ENCODE data around the gene PCID2. TPM values are rescaled to one million over a fixed set of nuclear protein-coding genes. Genes with fewer than 3 reads are reported as not detected.

PCID2 gene
- total RNA-seq, 6 donors from 2014 or later, result 30.7 to 62.5 (median 37.1) TPM

DNA sequence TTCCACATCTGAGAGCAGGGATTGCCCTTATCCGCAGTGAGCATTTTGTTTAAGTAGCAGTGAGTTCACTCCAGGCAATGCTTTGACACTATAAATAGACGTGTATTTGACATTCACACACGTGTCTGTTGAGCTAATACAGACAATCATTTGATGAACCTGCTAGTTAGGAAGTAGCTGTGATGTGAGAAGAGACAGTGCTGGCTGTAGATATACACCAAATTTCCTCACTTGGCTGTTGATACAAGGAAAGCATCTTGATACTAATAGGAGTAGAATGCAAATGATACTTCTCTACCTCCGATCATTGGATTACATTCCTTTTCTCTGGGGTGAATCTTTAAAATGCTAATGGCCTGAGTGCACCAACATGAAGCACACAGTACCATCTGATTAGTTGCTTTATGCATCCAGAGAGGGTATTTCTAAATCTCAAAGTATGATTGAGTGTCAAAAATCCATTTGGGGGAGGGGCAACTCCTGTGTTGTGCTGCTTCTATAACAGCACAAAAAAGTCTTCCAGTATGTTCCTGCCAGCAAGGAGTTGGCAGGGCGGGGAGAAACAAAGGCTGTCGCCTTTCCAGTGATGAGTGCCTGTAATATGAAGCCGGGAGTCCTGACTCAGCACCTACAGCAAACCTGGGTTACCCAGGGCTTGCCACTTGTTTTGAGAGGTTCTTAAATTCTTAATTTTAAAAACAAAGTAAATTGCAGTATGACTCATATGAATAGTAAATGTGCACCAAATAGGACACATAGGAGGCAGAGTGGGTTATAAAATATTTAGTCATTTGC, 8.0 kb upstream of the PCID2 start:
- WGBS, 2 donors, result 37 to 43% methylated on average over 7 of the region's 7 CpGs
- peaks cover 0 to 26% (median 5%) of the 10 kb centered on the region in 4 donors for H3K36me3 ChIP-seq
- H3K27ac ChIP-seq, result peak overlapping the region in 3 of 4 donors; percentile 32 to 57 (median 41)
- H3K4me1 ChIP-seq, result peaks cover 19 to 54% (median 42%) of the 10 kb centered on the region in 4 donors
- peak in 1 of 2 donors; percentile 89 for DNase-seq
- H3K4me3 ChIP-seq, result no peak overlapping the region
- no peaks in the 10 kb centered on the region for H3K9me3 ChIP-seq
- TF ChIP-seq POLR2AphosphoS5 (IDR thresholded peaks at IDR 0.05), result no peak
- ATAC-seq (ENCODE audit: low FRiP score in 2 of 2), result peak; percentile 45 to 77
- no peaks in the 10 kb centered on the region for H3K27me3 ChIP-seq

DNA sequence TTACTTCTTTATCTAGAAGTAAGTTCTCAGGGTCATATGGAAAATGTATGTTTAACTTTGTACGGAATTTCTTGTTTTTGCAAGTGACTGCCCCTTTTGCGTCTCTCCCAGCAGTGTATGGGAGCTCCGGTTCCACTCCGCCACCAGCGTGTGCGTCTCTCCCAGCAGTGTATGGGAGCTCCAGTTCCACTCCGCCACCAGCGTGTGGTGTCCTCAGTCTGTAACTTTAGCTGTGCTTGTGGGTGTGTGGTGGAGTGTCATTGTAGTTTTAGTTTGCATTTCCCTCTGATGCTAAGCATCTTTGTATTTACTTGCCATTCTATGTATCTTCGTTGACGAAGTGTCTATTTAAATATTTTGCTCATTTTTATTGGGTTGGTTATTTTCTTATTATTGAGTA, 3.3 kb upstream of the PCID2 start:
- H3K27ac ChIP-seq, result no peak overlapping the region
- ATAC-seq (ENCODE audit: low FRiP score in 2 of 2) (no peak), DNase-seq (no peak)
- no peaks in the 10 kb centered on the region for H3K9me3 ChIP-seq
- no peak overlapping the region for H3K4me3 ChIP-seq
- peaks cover 36 to 64% (median 45%) of the 10 kb centered on the region in 4 donors for H3K4me1 ChIP-seq
- WGBS, 2 donors, result 95 to 97% methylated on average over 10 of the region's 10 CpGs
- peaks cover 0 to 4% (median 2%) of the 10 kb centered on the region in 4 donors for H3K36me3 ChIP-seq
- H3K27me3 ChIP-seq, result no peaks in the 10 kb centered on the region
- TF ChIP-seq POLR2A (IDR thresholded peaks at IDR 0.05), result no peak
- TF ChIP-seq, protein P1, sequence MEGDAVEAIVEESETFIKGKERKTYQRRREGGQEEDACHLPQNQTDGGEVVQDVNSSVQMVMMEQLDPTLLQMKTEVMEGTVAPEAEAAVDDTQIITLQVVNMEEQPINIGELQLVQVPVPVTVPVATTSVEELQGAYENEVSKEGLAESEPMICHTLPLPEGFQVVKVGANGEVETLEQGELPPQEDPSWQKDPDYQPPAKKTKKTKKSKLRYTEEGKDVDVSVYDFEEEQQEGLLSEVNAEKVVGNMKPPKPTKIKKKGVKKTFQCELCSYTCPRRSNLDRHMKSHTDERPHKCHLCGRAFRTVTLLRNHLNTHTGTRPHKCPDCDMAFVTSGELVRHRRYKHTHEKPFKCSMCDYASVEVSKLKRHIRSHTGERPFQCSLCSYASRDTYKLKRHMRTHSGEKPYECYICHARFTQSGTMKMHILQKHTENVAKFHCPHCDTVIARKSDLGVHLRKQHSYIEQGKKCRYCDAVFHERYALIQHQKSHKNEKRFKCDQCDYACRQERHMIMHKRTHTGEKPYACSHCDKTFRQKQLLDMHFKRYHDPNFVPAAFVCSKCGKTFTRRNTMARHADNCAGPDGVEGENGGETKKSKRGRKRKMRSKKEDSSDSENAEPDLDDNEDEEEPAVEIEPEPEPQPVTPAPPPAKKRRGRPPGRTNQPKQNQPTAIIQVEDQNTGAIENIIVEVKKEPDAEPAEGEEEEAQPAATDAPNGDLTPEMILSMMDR (IDR thresholded peaks at IDR 0.05), result no peak

DNA sequence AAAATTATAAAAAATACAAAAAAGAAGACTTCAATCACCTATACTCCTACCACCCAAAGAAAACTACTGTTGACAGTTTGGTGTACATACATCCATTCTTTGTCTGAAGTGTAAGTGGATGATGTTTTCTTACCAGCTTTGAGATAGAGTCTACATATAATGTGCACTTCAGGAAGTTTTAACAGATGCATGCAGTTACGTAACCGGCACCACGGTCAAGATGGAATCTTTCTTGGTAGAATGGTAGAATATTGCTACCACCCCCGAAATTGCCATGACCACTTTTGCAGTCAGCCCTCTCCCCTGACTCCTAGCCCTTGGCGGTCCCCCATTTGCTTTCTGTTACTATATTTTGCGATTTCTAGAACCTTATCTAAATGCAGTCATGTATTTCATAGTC, 2.4 kb upstream of the PCID2 start:
- H3K27me3 ChIP-seq, result no peaks in the 10 kb centered on the region
- H3K27ac ChIP-seq, result no peak overlapping the region
- H3K4me3 ChIP-seq, result peak overlapping the region in 2 of 4 donors; percentile 95 to 97
- 75 to 89% methylated on average over 6 of the region's 6 CpGs for WGBS, 2 donors
- H3K9me3 ChIP-seq, result no peaks in the 10 kb centered on the region
- peaks cover 0 to 4% (median 2%) of the 10 kb centered on the region in 4 donors for H3K36me3 ChIP-seq
- DNase-seq, result no peak
- ATAC-seq (ENCODE audit: low FRiP score in 2 of 2), result no peak
- H3K4me1 ChIP-seq, result peaks cover 28 to 64% (median 41%) of the 10 kb centered on the region in 4 donors
- TF ChIP-seq POLR2AphosphoS5 (IDR thresholded peaks at IDR 0.05) (no peak), EP300 (IDR thresholded peaks at IDR 0.05) (no peak), POLR2A (IDR thresholded peaks at IDR 0.05) (no peak)

DNA sequence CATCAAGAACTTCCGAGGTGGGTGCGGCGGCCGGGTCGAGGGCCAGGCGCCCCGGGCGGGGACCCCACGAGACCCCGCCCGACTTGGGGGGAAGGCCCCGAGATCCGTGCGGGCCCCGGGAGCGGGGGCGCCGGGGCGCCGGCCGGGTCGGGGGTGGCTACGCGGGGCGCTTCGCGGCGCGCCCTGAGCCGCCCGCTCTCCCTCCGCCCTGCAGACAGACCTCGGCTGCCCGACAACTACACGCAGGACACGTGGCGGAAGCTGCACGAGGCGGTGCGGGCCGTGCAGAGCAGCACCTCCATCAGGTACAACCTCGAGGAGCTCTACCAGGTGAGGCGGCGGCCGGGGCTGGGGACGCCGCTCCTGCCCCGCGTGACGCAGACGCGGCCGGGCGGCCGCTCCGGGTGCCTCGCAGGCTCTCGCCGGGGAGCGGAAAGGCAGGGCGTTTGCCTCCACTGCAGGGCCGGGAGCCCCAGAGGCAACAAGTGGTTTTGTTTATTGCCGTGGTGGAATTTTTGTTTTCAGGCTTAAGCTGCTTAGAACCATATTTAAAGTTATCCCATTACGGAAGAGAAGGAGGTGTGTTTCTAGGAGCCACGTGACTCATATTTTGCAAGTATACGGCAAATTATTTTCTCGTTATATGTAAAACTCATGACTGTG, 1.4 kb upstream of the PCID2 start:
- Histone ChIP-seq H3K27me3 (no peaks in the 10 kb centered on the region), H3K4me1 (peaks cover 24 to 60% (median 37%) of the 10 kb centered on the region in 4 donors), H3K36me3 (peaks cover 0 to 4% (median 2%) of the 10 kb centered on the region in 4 donors), H3K27ac (peak overlapping the region; percentile 96 to 99 (median 98)), H3K9me3 (no peaks in the 10 kb centered on the region), H3K4me3 (peak overlapping the region; percentile 50 to 97 (median 88))
- ATAC-seq (ENCODE audit: low FRiP score in 2 of 2) (peak; percentile 34 to 64), DNase-seq (peak; percentile 75 to 93)
- 0 to 1% methylated on average over 19 to 34 of the region's 67 CpGs for WGBS, 2 donors
- TF ChIP-seq EP300 (IDR thresholded peaks at IDR 0.05) (no peak), POLR2AphosphoS5 (IDR thresholded peaks at IDR 0.05) (peak in 1 of 2 donors; percentile 16), POLR2A (IDR thresholded peaks at IDR 0.05) (peak in 2 of 4 donors; percentile 33 to 55)
- TF ChIP-seq, protein P1 (IDR thresholded peaks at IDR 0.05), result peak in 3 of 6 experiments; percentile 16 to 47 (median 21)

DNA sequence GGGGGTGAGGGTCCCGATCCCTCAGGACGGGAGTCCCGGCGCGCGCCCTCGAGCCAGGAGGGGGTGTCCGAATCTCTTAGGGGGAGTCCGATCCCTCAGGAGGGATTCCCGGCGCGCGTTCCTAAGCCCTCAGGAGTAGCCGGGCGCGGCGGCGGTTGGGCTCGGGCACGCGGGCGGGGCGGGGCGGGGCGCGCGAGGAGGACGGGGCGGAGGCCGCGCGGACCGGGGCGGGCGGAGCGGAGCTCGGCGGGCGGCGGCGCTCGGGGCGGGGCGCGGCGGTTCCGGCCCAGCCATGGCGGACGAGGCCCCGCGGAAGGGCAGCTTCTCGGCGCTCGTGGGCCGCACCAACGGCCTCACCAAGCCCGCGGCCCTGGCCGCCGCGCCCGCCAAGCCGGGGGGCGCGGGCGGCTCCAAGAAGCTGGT, 878 bp upstream of the PCID2 start, which contains the start of gene CUL4A:
CUL4A (plus strand) TSS at position 278 of the 423 bp plus-strand sequence; CDS start at position 293, 15 bp downstream.
- Histone ChIP-seq H3K27me3 (no peaks in the 10 kb centered on the region), H3K27ac (peak within 1 kb of the TSS; percentile 96 to 99 (median 98)), H3K4me1 (peaks cover 22 to 55% (median 35%) of the 10 kb centered on the region in 4 donors), H3K36me3 (peaks cover 0 to 8% (median 4%) of the 10 kb centered on the region in 4 donors), H3K9me3 (no peaks in the 10 kb centered on the region), H3K4me3 (peak within 1 kb of the TSS; percentile 82 to 97 (median 90))
- 0% methylated on average over 3 of the region's 66 CpGs; no CpG with 5 or more reads in 1 of the 2 donors for WGBS, 2 donors
- TF ChIP-seq EP300 (IDR thresholded peaks at IDR 0.05), result no peak
- TF ChIP-seq, protein P1 (IDR thresholded peaks at IDR 0.05), result no peak
- TF ChIP-seq POLR2A (IDR thresholded peaks at IDR 0.05), result no peak
- peak in 1 of 2 donors; percentile 14 for TF ChIP-seq POLR2AphosphoS5 (IDR thresholded peaks at IDR 0.05)
- peak; percentile 74 to 87 for ATAC-seq (ENCODE audit: low FRiP score in 2 of 2)
- peak; percentile 74 to 97 for DNase-seq
